ENCODE data around the gene CLSTN2. TPM values are rescaled to one million over a fixed set of nuclear protein-coding genes. Genes with fewer than 3 reads are reported as not detected.

The CLSTN2 gene
- total RNA-seq, 1 experiment from 2014 or later = not detected

DNA sequence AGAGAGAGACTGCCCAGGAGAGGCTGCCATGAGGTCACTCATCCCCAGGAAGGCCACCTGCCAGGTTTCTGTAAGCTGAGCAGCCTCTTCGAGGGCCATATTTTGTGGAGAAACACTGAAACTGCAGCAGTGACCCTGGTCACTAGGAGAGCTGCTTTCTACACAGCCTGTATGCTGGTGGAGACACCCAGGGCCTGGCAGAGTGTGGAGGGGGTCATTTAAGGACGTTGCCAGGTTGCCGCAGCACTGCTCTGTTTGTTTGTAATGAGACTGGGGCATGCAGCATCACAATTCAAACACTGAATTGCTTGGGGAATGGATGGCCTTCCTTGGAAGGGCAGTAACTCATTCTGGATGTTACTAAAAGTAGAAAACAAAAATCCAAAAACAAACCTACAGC is 638.0 kb downstream of the CLSTN2 start:
- Histone ChIP-seq H3K27me3 (ENCODE audit: low read length) (no peaks in the 10 kb centered on the region), H3K4me3 (ENCODE audit: low read length) (no peak overlapping the region), H3K27ac (ENCODE audit: low read length) (no peak overlapping the region), H3K9me2 (replicated peaks; ENCODE audit: low read length) (no peaks in the 10 kb centered on the region), H3K9me3 (ENCODE audit: low read length) (no peaks in the 10 kb centered on the region), H2AFZ (ENCODE audit: low read length) (no peak overlapping the region), H4K20me1 (ENCODE audit: low read length) (no peaks in the 10 kb centered on the region), H3K4me2 (ENCODE audit: low read length) (no peak overlapping the region), H3F3A (ENCODE audit: low read length, unreplicated experiment) (no peaks in the 10 kb centered on the region), H3K36me3 (ENCODE audit: low read depth, low read length) (no peaks in the 10 kb centered on the region), H3K4me1 (ENCODE audit: insufficient read depth, low read length) (no peaks in the 10 kb centered on the region), H3K79me2 (ENCODE audit: low read length) (no peaks in the 10 kb centered on the region), H3K9ac (ENCODE audit: low read length) (no peak overlapping the region)
- CTCF ChIA-PET = no interaction called here
- BruUV-seq (replicated peaks) = no TSS peak
- intact Hi-C loops (cut with micrococcal nuclease) = no loop called here
- TF ChIP-seq, protein P1, sequence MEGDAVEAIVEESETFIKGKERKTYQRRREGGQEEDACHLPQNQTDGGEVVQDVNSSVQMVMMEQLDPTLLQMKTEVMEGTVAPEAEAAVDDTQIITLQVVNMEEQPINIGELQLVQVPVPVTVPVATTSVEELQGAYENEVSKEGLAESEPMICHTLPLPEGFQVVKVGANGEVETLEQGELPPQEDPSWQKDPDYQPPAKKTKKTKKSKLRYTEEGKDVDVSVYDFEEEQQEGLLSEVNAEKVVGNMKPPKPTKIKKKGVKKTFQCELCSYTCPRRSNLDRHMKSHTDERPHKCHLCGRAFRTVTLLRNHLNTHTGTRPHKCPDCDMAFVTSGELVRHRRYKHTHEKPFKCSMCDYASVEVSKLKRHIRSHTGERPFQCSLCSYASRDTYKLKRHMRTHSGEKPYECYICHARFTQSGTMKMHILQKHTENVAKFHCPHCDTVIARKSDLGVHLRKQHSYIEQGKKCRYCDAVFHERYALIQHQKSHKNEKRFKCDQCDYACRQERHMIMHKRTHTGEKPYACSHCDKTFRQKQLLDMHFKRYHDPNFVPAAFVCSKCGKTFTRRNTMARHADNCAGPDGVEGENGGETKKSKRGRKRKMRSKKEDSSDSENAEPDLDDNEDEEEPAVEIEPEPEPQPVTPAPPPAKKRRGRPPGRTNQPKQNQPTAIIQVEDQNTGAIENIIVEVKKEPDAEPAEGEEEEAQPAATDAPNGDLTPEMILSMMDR (conservative IDR thresholded peaks at IDR 0.05; ENCODE audit: low read depth, low read length) = no peak
- TF ChIP-seq EZH2 (IDR thresholded peaks at IDR 0.05; ENCODE audit: low read length, unreplicated experiment) (no peak), EZH2phosphoT487 (IDR thresholded peaks at IDR 0.05; ENCODE audit: borderline replicate concordance, low read length) (no peak)
- ATAC-seq (no peak), DNase-seq (no peak)
- POLR2A ChIA-PET (ENCODE audit: unreplicated experiment) = no interaction called here

DNA sequence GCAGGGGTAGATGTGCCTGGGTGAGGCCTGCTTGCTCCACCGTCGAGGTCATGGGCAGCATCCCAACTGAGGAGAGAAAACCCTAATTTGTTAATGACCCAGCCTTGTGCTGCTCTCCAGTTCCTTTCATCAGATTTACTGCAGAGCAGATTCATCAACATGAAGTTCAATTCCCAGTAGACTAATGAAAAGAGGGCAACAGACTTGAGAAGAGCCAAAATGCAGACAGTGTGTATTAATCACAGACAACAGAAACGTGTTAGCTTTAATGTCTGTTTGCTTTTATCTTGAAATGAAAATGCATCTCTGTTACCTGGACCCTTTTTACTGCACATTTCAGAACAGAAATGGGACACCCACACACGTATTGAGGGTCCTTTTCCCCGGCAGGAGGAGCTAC is 639.4 kb downstream of the CLSTN2 start:
- Histone ChIP-seq H3K4me3 (ENCODE audit: low read length) (no peak overlapping the region), H3K9me3 (ENCODE audit: low read length) (no peaks in the 10 kb centered on the region), H4K20me1 (ENCODE audit: low read length) (no peaks in the 10 kb centered on the region), H3K36me3 (ENCODE audit: low read depth, low read length) (no peaks in the 10 kb centered on the region), H3K27me3 (ENCODE audit: low read length) (no peaks in the 10 kb centered on the region), H3K27ac (ENCODE audit: low read length) (no peak overlapping the region), H3K79me2 (ENCODE audit: low read length) (no peaks in the 10 kb centered on the region), H2AFZ (ENCODE audit: low read length) (no peak overlapping the region), H3K4me1 (ENCODE audit: insufficient read depth, low read length) (no peaks in the 10 kb centered on the region), H3K4me2 (ENCODE audit: low read length) (no peak overlapping the region), H3F3A (ENCODE audit: low read length, unreplicated experiment) (no peaks in the 10 kb centered on the region), H3K9ac (ENCODE audit: low read length) (no peak overlapping the region), H3K9me2 (replicated peaks; ENCODE audit: low read length) (no peaks in the 10 kb centered on the region)
- CTCF ChIA-PET = no interaction called here
- no peak for TF ChIP-seq EZH2phosphoT487 (IDR thresholded peaks at IDR 0.05; ENCODE audit: borderline replicate concordance, low read length)
- TF ChIP-seq EZH2 (IDR thresholded peaks at IDR 0.05; ENCODE audit: low read length, unreplicated experiment) = no peak
- TF ChIP-seq, protein P1 (conservative IDR thresholded peaks at IDR 0.05; ENCODE audit: low read depth, low read length) = no peak
- no TSS peak for BruUV-seq (replicated peaks)
- DNase-seq = no peak
- POLR2A ChIA-PET (ENCODE audit: unreplicated experiment) = no interaction called here
- no peak for ATAC-seq
- intact Hi-C loops (cut with micrococcal nuclease) = no loop called here

DNA sequence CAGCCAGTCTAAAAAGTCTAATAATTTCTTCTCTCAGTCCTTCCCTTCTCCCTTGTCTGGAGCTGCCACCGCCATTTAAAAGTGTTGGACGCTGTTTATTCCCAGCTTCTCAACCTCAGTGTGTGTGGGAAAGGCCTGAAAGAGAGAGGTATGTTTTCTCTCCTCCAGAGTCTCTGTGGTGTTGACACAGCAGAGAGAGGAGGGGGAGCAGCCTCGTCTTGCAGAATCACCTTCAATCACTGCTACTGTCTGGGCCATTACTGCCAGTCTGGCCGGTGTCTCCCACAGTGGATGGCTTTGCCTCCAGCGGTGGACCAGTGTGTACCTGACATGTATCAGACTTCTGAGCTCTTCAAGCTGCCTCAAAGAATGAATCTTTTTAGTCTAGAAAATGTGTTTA is 641.5 kb downstream of the CLSTN2 start:
- intact Hi-C loops (cut with micrococcal nuclease) = no loop called here
- no TSS peak for BruUV-seq (replicated peaks)
- Histone ChIP-seq H3K79me2 (ENCODE audit: low read length) (no peaks in the 10 kb centered on the region), H3K9me3 (ENCODE audit: low read length) (no peaks in the 10 kb centered on the region), H3K27ac (ENCODE audit: low read length) (no peak overlapping the region), H3F3A (ENCODE audit: low read length, unreplicated experiment) (no peaks in the 10 kb centered on the region), H3K9ac (ENCODE audit: low read length) (no peak overlapping the region), H2AFZ (ENCODE audit: low read length) (no peak overlapping the region), H3K27me3 (ENCODE audit: low read length) (no peaks in the 10 kb centered on the region), H3K4me3 (ENCODE audit: low read length) (no peak overlapping the region), H3K4me1 (ENCODE audit: insufficient read depth, low read length) (no peaks in the 10 kb centered on the region), H3K36me3 (ENCODE audit: low read depth, low read length) (no peaks in the 10 kb centered on the region), H3K9me2 (replicated peaks; ENCODE audit: low read length) (no peaks in the 10 kb centered on the region), H3K4me2 (ENCODE audit: low read length) (no peak overlapping the region), H4K20me1 (ENCODE audit: low read length) (no peaks in the 10 kb centered on the region)
- CTCF ChIA-PET = no interaction called here
- DNase-seq (no peak), ATAC-seq (no peak)
- POLR2A ChIA-PET (ENCODE audit: unreplicated experiment) = no interaction called here
- TF ChIP-seq EZH2phosphoT487 (IDR thresholded peaks at IDR 0.05; ENCODE audit: borderline replicate concordance, low read length) = no peak
- TF ChIP-seq EZH2 (IDR thresholded peaks at IDR 0.05; ENCODE audit: low read length, unreplicated experiment) = no peak
- TF ChIP-seq, protein P1 (conservative IDR thresholded peaks at IDR 0.05; ENCODE audit: low read depth, low read length) = no peak

Data from PC-3 (cell line).